HG02623 (cell line): ENCODE measurements around the gene FRAS1.

Experiments used
- ATAC-seq: cut with Tn5 transposase; IDR thresholded peaks from one replicate; pipeline ENCODE4 v1.9.1; 2021; ENCODE audit warnings: moderate library complexity; ENCODE audit not compliant: unreplicated experiment

The FRAS1 gene

DNA sequence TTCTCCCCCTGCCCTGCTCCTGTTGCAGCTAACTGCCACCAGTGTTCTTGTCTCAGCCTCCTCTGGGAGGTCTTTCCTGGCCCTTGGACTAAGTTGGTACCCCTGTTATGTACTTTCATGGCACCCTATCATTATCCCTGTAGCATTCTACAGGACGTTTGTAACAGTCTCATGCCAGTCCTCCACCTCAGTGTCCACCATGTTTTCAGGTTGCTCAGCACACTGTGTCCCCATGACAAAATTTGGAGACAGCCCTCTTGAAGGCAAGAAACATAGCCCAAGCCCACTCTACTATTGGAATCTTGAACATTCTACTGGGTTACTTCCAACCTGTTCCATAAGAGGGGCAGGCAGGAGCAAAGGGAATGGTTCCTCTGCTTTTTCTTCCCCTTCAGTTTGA is 300.0 kb downstream of the FRAS1 start:
- ATAC-seq, result no peak

DNA sequence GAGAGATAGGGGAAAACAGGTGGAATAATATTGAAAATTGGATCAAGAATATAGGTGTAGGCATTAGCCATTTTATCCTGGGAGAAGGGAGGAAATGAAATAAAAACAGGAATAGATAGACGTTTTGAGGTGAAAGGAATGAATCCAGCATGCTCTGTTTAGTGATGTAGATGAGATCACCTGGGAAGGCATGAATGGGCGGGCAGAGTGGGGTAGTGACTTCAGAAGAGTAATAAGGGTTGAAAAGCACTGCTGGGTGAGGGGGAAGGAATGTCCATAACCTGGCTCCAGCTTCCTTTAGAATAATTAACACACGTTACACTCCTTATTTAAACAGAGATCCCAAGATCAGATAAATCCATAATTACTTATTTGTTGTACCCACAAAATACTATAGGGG is 303.3 kb downstream of the FRAS1 start:
- ATAC-seq, result no peak

DNA sequence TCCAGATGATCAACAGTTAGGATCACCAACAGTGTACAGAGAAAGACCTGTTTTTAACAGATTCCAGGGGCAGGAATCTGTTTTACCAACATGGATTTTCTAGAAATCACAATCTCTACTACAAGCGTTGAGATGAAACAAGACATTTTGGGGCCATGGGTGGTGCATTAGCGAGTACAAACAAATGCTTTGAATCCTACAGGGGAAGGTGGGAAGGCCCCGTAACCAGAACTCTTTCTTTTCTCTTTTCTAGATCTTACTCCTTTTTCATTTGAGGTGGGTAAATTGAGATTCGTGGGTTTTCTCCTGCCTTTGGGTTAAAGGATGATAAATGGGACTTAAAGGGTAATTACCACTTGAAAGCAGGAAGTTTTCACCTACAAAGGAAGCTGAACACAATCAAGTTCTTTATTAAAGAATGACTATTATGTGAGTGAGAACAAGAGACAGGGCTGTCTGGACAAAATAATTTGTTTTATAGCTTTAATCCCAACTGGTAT is 304.5 kb downstream of the FRAS1 start:
- no peak for ATAC-seq

DNA sequence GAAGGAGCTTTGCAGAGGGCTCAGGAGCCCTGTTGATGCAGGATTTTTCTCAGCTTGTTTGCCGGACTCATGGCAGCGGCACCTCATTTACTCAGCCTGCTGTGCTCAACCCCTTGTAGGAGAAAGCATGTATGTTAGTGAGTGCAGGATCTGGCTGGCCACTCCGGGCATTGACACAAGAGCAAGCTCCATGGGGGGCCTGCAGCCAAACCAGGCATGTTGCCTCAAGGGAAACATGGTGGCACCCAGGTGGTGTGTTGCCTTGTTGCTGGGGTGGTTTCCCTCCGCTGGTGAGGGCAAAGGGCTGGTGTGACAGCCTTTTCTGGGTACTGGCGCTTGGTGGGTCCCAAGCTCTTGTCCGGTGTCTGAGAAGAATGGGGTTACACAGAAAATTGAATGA is 305.2 kb downstream of the FRAS1 start:
- ATAC-seq, result no peak

DNA sequence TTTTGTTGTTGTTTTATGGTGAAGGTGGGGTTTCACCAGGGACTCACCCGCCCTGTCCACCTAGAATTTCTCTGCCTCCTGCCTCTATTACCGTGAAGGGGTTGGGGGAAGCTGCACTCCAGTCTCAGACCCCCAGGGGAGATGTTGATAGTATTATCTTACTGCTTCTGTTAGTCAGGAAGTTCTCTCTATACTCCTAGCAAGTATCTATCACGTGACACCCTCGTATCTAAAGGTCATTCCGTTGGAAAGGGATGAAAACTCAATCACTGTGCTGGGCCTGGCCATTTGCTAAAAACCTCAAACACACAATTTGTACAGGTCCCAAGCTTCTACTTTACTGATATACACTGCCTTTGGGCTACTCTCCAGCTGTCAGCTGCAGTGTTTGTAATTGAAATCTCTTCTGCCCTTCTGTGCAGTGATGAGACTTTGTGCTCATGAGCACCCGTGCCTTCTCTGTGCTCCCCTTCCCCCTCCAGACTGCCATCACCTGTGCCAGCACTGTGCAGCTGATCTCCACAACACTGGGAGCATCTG is 306.0 kb downstream of the FRAS1 start:
- no peak for ATAC-seq

DNA sequence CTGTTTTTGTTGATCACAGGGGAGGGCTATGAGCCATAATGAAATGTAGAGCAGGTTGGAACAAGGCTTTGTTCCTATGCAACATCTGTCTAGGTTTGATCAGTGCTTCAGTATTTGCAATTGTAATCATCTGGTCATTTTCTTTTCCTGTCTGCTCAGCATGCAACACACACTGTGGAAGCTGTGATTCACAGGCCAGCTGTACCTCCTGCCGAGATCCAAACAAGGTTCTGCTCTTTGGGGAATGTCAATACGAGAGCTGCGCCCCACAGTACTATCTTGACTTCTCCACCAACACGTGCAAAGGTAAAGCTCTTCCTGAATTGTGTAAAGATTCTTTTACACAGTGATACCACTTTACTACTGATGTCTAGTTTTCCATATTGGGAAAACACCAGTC is 312.6 kb downstream of the FRAS1 start:
- ATAC-seq, result no peak

DNA sequence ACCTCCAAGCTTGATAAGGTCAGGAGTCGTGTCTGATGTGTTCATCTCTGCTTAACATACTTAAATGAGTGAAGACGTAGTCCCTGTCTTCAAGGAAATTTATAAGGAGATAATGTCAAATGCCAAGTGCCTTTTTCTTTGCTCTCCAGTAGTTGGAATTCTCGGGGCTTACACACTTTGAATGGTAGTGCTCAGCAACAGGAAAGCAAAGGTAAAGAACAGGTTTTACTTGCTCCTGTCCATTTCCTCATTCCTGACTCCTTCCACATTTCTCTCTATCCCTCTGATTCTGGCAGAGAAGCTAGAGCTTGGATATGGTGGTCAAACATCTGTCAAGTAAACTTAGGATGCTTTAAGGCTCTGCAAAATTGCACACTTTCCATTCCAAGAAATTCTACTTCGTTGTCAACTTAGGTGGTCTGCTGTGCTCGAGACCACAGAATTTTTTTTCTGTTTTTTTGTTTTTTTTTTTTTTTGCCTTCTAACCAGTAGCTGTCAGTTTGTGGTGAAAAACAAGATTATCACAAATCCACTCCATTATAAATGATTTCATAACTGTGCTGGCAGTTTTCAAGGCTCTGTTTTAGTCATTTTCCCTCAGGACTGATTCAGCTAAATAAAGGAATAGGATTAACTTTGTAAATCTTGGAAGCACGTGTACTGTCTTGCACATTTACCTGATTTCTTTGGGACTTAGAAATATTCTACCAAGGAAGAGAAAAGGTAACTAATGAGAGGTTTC is 313.7 kb downstream of the FRAS1 start:
- no peak for ATAC-seq

DNA sequence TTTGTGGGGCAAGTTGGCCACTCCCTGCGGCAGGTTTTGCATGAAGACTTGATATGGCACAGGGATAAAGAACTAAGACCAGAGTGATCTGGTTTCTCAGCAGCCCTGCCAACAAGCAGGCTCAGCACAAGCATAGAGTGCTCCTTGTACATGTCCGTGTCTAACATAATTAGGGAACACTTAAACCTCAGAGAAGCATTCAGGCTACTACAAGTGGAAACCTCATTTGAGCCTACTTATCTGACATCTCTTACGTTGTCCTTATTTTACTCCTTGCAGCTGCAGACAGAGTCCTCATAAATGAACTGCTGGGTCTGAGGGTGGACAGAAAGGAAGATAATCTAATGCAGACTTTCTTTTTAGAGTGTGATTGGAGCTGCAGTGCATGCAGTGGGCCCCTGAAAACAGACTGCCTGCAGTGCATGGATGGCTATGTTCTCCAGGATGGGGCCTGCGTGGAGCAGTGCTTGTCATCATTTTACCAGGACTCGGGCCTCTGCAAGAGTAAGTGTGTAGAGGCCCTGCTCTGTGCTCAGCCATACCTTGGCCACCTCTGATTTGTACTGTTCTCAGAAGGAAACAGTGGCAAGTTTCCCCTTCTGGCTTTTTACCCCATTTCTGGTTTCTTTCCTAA is 315.3 kb downstream of the FRAS1 start:
- ATAC-seq, result no peak

DNA sequence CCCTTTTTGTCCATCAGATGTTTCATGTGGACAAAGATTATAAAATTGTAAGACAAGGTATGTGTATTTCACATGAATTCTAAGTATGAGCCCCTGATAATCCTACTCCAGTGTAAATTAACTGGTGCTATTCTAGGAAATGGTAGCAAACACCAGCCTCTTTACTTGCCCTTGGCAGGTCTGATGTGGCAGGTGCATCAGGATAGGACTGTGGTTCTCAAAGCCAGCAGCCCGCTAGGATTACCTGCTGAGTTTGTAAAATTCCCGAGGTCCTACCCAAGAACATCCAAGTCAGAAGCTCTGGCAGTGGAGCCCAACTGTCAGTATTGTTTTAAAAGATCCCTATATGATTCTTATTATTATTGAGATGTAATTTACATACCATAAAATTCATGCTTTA is 320.4 kb downstream of the FRAS1 start:
- no peak for ATAC-seq

DNA sequence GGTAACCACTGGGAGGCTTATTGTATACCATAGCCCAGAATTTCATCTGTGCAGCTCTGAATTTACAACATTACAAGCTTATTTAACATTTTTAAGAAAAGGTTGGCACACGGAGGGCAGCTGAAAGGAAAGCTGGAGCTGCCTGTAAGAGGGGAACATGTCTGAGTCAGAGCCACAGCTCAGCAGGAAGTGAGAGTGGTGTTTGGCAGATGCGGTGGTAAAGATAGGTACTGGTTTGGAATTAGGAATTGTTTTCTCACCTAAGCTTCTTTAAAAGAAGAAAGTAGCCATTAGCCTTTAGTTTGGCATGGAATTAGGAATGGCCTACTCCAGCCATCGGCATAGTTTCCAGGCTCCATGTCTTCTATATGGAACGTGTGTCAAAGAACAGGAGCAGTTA is 321.9 kb downstream of the FRAS1 start:
- ATAC-seq, result no peak

DNA sequence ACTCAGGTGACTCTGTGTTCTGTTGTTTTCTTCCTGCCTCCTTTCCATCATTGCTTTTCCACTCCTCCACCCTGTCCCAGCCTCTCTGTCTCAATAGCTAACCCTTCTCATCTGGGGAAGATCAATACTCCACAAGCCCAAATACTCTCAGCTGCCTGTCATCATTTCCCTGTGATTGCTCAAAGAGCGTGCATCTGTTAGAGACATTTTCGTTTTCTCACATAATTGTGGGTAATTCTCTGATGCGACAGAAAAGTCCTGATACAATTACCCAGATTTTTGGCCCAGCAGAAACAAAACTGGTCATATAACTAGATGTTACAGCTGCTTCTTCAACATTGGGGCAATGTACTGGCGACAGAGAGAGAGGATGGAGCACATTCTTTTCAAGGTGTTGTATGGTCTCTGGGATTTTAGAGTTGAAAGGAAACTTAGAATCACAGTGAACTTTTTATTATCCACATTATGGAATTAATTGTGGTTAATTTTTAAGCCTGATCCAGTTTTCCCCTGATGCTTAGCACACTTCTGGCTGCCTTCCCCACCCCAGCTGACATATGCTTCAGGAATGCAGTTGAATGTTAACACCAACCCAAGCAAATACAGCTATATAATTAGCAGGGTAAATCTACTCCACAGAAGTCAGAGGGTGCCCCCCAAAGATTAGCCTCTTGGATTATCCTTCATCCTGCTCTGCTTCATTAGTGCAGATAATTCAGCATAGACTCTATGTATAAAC is 323.0 kb downstream of the FRAS1 start:
- no peak for ATAC-seq

DNA sequence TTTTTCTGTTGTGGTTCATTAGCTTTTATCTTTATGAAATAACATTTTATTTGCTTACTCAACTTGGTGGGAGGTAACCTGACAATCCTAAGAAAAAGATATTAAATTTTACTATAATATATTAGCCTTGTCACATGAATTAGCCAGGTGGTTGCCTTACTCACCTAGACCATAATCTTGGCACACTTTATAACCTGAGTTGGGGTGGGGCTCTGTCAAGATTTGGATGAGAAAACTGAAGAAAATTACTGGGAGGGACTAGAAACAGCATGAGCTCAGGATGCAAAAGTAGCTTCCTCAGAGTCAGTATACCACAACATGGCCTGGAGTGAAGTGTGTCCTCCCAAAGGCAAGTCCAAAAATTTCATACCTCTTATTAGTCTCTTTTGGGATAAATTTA is 329.6 kb downstream of the FRAS1 start:
- no peak for ATAC-seq

DNA sequence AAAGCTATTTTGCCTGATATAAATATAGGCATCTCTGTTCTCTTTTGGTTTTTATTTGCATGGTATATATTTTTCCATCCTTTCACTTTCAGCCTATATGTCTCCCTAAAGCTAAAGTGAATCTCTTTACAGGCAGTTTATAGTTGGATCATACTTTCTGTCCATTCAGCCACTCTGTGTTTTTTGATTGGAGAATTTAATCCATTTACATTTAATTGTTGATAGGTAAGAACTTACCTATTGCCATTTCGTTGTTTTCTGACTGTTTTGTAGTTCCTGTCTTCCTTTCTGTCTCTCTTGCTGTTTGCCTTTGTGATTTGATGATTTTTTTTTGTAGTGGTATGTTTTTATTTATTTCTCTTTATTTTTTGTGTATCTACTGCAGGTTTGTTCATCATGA is 338.5 kb downstream of the FRAS1 start:
- no peak for ATAC-seq

DNA sequence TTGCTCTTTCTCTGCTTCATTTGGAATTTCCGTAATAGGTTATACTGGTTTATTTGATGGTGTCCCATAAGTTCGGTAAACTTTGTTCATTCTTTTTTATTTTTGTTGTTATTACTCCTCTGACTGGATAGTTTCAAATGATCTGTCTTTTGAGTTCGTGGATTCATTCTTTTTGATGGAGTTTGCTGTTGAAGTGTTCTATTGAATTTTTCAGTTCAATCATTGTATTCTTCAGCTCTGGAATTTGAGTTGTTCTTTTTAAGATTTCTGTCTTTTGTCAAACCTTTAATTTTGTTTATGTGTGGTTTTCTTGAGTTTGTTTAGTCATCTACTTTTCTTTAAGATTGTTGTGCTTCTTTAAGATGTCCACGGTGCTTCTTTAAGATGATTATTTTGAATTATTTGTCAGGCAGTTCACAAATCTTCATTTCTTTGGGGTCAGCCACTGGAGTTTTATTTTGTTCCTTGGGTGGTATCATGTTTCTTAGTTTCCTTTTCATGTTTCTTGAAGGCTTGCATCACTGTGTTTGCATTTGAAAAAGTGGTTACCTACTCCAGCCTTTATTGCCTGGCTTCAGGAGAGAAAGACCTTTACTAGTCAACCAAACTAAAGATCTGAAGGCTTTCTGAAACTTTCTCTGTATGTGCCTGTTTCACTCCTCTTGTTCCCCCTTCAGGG is 339.6 kb downstream of the FRAS1 start:
- no peak for ATAC-seq

DNA sequence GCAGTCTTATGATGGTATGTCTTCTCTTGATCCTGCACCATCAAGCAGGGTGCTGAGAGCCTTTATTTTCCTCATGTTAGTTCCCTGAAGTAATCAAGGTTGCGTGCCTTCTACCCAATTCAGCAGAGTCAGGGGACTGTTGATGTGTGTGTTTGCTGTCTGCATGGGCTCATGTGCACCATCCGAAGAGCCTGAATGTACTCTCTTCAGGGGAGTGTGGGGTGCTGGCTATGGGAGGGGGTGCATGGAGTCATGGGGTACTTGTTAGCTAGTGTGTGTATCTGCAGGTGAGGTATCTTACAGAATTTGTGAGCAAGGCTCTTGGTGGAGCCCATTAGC is 340.1 kb downstream of the FRAS1 start:
- no peak for ATAC-seq

DNA sequence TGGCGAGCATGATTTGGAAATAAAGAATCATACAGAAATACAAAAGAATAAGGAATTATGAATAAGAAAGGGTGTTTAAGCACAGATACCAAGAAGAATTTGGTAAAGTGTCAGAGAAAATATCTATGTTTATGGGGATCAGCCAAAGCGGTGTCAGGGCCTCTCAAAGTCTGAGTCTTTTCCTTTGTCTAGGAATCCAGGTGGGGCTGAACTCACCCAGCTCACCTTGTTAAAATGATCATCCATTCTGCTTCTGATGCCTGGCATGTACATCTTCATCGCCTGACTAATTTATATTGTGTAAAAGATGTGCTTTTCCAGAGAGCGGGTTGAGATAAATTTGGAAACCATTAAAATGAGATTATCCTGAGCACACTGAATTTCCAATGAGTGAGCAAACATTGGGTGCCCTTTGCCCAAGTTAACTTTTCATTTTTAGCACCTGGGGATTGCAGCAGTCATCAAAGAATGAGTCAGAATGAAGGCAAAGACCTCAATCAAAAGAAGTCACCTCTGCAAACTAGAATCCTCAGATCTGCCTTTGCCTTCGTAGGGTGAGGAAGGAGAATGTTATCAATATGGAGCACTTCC is 352.6 kb downstream of the FRAS1 start:
- no peak for ATAC-seq

DNA sequence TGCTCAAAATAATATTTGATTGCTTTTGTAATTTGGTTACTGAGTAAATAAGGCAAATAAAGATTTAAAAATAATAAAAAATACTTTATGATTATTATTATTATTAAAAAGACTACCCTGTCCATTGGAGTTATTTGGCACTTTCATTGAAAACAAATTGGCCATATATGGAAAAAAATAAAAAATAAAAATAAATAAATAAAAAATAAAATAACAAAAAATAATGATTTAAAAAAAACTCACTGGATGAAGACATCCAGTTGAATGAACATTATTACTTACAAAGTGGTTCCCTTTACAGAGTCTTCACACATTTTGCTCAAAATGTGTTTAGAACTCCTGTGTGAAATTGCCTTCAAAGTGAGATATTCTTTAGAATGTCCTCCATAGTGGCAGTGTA is 353.1 kb downstream of the FRAS1 start:
- no peak for ATAC-seq

DNA sequence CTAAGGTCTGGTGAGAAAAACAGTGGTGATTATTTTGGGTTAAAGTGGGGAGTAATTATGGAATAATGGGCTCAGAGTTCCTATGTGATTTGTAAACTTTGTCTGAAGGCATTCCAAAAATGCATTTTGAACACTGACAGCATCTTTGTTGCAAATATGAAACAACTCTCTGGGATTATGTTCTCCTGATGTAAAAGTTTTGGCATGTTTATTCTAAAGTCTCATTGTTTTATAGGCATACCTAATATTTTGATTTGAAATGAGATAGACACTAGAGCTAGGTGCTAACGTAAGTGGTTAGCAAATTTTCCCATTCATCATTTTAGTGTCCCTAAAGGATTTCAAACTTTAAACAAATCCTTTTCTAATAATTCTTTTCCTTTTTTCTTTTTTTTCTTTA is 353.6 kb downstream of the FRAS1 start:
- no peak for ATAC-seq

DNA sequence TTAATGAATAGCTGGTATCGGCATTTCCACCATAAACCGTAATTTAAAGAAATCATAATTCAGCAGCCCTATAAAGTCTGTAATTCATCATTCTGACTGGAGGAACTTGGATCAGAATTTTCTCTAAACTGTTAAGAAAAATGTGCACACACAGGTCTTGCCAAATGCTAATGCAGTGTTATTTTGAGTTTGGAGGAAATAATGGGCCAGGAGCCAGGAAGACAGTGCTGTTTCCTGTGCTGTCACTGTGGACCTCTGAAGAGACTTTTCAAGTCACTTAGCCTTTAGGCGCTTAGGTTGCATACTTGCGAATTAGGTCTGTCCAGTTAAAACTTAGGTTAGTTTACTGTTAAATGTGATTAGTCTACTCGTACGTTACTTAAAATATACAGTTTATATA is 357.0 kb downstream of the FRAS1 start:
- ATAC-seq, result no peak

DNA sequence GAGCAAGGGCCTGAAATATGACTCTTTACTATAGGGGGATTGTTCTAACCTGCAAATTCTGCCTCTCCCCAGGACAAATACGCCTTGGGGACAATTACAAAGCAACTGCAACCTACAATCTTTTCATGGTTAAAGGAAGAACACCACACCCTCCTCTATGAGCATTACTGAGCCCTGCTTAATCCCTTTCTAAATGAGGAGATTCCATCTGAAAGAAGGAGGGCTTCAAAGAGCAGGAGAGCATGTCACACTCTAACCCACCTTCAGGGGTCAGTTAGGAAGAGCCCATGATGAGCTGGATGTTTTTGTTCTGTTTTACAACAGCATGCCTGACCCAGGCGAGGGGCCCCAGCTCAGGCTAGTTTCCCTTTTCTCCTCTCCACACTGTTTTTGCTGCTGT is 360.5 kb downstream of the FRAS1 start:
- ATAC-seq, result no peak

DNA sequence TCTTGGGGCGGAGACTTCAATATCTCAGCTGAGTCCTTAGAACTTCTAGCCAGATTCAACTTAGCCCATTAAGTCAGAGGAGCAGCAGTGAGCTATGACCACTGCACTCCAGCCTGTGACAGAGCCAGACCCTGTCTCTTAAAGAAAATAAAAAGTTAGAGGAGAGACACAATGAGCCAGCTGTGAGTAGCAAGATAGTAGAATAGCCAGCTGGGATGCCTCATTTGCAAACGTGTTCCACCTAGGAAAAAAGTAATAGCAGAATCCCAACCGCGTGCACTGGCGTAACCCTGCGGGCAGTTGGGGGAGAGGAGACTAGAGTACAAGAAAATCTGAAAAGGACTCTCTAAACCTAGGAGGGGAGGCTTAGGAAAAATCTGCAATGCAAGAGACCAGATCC is 361.3 kb downstream of the FRAS1 start:
- ATAC-seq, result no peak
